ENCODE results near the gene AGAP1. TPM values are rescaled to one million over a fixed set of nuclear protein-coding genes. Genes with fewer than 3 reads are reported as not detected.
"Not testable (repeated sequence)": the region's sequence is repeated elsewhere in the genome, so short reads cannot be mapped to it uniquely, and the experiment has no call there.

The AGAP1 gene
- total RNA-seq, 1 donor from 2014 or later, result 13.5 TPM

- no peak for DNase-seq (ENCODE audit: low spot score)
These were observed 560.9 kb downstream of the AGAP1 start for GRCh38 chr2:236054621-236055305.

DNA sequence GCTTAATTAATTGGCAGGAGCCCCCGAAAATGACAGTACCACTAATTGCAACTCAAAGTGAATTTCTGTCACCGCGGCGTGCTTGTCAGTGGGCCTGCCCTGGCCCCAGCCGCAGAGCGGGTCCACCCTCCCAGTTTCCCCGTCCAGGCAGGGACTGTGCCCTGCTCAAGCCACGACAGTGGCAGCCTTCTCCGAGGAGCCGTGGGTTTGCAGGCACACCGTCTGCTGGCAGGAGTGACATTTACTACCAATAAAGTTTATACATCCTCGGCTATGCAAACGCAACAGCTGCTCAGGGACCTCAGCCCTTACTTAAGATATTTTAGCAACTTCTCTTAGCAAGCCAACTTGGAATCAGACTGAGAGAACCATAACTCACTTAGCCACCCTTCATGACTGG, 561.6 kb downstream of the AGAP1 start:
- no peak for DNase-seq (ENCODE audit: low spot score)

GRCh38 chr2:236056141-236056540, 562.3 kb downstream of the AGAP1 start:
- DNase-seq (ENCODE audit: low spot score), result no peak

- DNase-seq (ENCODE audit: low spot score), result no peak
These were observed 563.5 kb downstream of the AGAP1 start for GRCh38 chr2:236057375-236057774.

DNA sequence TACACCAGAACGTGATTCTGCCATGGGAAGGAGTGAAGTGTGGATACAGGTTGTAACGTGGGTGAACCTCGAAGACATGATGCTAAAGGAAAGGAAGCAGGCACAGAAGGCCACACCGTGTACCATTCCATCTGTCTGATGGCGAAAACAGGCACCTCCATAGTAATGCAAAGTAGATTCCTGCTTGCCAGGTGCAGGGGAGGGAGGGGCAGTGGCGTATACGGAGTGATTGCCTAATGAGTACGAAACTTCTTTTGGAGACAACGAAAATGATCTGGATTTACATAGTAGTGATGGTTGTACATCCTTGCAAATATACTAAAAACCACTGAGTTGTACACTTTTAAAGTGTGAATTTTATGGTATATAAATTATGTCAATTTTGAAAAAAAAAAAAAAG, 567.7 kb downstream of the AGAP1 start:
- no peak for DNase-seq (ENCODE audit: low spot score)

DNA sequence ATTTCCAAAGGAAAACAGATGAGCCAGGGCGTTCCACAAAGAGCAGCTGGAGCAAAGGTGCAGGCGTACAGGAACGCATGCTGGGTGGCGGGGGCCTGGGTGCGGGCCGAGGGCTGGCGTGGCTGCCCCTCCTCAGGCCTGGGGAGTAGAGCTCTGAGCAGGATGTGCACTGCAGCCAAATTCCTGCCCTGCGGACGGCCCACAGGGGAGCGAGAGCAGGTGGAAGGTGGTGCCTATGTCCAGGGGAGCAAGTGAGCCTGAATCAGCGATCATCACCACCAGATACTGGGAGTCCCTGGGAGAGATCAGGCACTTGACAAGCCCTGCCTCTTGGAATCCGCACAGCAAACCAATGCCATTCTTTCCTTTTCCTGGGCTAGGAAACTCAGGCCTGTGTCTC, 568.1 kb downstream of the AGAP1 start:
- no peak for DNase-seq (ENCODE audit: low spot score)

DNA sequence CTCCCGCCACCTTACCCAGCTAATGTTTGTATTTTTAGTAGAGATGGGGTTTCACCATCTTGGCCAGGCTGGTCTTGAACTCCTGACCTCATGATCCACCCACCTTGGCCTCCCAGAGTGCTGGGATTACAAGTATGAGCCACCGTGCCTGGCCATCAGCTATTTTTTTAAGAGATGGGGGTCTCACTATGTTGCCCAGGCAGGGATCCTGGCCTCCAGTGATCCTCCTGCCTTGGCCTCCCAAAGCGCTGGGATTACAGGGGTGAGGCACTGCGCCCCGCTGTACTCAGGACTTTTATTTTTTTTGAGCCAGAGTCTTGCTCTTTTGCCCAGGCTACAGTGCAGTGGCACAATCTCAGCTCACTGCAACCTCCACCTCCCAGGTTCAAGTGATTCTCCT, 569.0 kb downstream of the AGAP1 start:
- DNase-seq (ENCODE audit: low spot score), result not testable (repeated sequence)

- DNase-seq (ENCODE audit: low spot score), result no peak
These were observed 570.2 kb downstream of the AGAP1 start for GRCh38 chr2:236063994-236064393.

DNA sequence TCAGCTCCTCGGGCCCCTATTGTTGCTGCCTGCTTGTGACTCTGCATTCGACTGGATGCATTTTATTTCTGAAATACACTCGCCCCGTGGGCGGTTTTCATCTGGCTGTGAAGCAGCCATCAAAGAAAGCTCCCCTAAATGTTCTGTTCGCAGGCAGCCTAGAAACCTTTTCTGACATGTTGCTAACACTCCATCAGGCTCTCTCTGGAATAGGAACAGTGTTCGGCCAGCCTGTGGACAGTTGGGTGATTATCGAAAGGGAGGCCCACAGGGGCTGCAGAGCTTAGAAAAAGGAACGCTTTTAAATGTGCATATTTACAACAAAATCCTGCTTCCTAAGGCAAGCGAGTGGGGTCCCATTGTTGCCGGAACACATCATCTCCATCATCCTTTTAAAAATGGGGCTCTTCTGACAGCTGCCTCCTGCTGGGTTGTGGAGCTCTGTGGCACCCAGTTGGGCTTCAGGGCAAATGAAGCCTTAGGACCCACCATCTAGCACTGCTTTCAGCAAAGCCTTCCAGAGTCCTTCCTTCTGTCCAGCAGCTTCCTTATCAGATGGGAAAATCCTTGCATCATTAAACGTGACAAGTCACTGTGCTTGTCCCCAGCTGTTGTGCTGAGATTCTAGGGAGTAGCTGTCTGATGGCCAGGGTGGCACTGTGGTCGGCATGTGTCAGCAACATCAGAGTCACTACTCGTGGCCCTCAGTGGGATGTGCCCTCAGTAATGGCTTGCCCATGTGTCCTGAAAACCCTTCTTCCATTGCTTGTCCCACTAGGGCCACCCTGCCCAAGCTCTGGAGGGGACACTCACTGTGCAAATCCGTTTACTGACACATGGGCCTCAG, 571.7 kb downstream of the AGAP1 start:
- DNase-seq (ENCODE audit: low spot score), result no peak

DNA sequence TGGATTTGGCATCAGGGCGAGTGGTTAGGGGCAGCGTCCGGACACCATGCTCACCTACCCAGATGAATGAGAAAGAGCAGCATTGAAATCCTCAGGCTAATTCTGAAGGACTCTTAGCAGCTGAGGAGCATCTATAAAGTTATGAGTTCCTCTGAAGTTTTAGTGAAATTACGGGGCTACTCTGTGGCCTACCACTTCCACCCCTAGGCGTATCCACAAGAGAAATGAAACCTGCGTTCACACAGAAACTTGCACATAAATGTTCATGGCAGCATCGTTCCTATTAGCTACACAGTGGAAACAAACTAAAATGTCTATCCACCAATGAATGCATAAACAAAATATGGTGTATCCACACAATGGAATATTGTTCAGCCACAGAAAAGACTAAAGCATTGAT, 576.4 kb downstream of the AGAP1 start:
- DNase-seq (ENCODE audit: low spot score), result no peak

GRCh38 chr2:236073246-236073645, 579.4 kb downstream of the AGAP1 start:
- DNase-seq (ENCODE audit: low spot score), result no peak

DNA sequence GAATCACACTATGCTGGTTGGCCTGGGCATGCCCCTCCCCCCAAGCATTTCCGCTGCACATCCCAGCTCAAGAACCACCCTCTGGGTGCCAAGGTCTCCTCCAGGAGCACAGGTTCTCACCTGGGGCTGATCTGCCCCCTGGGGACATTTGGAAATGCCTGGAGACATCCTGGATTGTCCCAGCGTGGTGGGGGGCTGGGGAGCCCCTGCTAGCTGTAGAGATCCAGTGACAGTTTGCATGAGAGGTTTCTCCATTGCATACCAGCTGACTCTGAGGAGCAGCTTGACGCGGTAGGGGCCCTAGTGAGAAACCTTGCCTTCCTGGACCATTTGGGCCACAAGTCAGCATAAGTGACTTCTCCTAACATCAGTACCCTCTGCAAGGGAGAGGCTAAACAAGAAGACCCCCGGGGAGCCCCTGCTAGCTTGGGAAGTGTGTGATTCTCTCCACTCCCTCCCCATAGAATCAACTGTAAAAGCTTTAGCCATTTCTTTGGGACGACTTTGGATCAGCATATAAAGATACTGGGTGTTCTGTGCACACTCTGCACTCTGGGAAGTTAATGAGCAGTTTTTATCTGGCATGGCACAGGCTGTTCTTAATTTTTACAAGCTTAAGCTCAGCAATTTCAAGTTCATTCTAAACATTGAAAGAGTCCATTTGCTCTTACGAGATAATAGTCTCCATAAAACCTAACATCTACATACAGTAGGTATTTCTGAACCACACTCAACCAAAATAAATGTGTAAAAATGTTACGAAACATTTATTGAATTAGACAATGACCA, 580.2 kb downstream of the AGAP1 start:
- DNase-seq (ENCODE audit: low spot score), result no peak

- no peak for DNase-seq (ENCODE audit: low spot score)
These were observed 582.0 kb downstream of the AGAP1 start for GRCh38 chr2:236075802-236076201.

DNA sequence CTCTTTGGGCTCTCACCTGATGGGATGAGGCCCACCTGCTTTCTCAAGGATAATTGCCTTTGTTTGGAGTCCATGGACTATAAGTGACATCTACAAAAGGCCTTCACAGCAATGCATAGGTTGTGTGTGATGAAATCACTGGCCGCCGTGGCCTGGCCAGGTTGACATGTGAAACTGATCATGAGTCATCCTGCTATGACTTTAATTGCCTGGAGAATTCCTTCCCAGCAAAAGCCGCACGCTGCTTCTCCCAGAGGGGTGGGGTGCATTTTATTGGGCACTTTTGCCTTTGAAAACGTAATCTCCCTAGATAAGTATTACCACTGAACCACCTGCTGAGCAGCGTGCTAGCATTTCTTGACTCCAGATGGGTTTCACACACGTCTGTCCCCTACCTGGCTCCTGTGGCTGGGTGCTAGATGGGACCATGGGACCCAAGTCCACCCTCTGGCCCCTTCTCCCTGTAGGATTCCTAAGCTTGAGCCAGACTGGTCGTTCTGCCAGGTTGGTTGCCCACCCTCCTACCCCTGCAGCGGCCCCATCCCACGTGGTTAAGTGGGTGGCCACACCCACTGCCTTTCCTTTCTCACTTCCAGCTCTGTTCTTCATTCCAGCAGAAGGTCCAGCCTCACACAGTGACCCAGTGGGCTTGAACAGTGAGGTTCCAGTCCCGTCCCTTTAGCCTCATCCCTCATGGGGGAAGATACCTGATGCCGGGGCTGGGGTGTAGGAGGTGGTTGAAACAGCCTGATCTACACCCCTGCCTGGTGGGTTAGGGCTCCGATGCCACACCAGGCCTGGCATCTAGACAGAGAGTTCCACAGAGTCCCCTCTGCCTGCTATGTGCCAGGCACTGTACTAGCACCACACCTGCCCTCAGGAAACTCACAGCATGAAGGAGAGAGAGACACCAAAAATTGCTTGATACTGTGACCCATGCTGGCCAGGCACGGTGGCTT, 584.7 kb downstream of the AGAP1 start:
- DNase-seq (ENCODE audit: low spot score), result no peak

GRCh38 chr2:236080412-236080811, 586.6 kb downstream of the AGAP1 start:
- no peak for DNase-seq (ENCODE audit: low spot score)

GRCh38 chr2:236081171-236081570, 587.3 kb downstream of the AGAP1 start:
- DNase-seq (ENCODE audit: low spot score), result no peak

GRCh38 chr2:236082061-236082460, 588.2 kb downstream of the AGAP1 start:
- no peak for DNase-seq (ENCODE audit: low spot score)

DNA sequence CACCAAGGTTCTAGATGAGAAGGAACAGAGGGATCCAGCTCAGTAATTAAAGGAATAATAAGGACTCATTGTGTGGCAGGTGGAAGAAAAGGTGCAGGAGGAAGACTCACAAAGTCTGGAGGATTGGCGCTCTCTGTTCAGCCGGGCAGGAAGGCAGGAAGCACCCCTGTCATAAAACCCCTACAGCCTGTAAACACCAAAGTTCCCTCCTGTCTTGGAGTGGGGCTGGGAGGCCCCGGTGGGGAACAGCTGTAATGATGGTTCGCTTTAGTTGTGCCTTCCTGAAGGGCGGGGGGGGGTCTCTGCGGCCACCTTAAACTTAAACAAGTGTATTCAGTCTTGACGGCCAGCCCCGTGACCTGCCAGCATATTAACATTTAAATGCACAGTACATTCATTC, 590.1 kb downstream of the AGAP1 start:
- no peak for DNase-seq (ENCODE audit: low spot score)

GRCh38 chr2:236085211-236085610, 591.4 kb downstream of the AGAP1 start:
- DNase-seq (ENCODE audit: low spot score), result no peak

DNA sequence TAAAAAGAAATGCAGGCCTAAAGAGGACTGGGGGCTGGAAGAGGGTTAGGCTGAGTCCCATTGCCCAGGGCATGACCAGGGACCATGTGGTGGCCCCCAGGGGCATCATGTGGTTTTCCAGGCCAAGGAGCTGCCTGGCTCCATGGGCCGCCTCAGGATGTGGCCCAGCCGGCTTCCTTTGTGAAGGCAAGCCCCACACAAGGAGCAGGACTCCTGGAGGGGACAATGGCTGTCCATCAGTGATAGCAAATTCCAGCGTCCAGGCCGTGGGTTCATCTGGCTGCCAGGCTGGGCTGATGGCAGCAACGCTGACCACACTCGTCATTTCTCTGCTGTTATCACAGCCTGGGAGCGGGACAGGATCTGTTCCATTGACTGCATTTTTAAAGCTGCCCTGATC, 591.8 kb downstream of the AGAP1 start:
- no peak for DNase-seq (ENCODE audit: low spot score)

DNA sequence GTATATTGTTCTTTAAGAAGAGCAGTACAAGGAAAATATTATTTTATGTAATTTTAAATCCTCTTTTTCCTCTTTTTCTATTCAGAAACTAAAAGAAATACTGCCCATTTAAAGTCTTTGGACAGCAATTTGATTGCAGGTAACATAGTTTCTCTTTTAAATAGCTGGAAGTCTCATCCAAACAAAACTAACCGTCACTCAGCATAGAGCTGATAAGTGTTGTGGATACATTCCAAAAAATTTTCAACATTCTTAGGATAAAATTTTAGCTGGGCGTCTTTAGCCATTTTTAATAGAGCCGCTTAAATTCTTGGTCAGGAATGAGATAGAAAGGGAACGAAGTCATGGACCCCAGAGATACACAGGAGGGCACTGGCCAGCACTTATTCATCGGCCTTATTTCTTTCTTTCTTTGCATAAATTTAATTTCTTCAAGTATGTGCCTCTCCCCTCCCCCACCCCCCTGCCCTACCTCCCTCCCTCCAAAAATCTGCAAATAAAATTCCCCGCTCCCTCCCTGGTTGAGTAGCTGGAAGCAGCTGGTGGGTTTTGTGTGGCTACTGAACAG, 592.6 kb downstream of the AGAP1 start:
- DNase-seq (ENCODE audit: low spot score), result no peak

Measured in umbilical cord (tissue), 2 donors.